CD14-positive monocyte (primary cell): ENCODE results near the gene PCGF1. TPM values are rescaled to one million over a fixed set of nuclear protein-coding genes. Genes with fewer than 3 reads are reported as not detected.
A peak's percentile ranks its signal among the peaks of the same experiment; 100 is the strongest.

Source experiments
- DNase-seq, 3 donors: peaks; one replicate each; pipeline ENCODE4 v3.0.0-alpha.2; 2011 to 2022
- H2AFZ ChIP-seq: 2 replicates; pipeline ENCODE4 v1.6.0; 2012; ENCODE audit warnings: mild to moderate bottlenecking, low read depth, low read length, inconsistent platforms; ENCODE audit not compliant: insufficient read depth, poor library complexity, severe bottlenecking
- H3K27ac ChIP-seq, 2 donors: 1 replicate in 1 of 2; 2 replicates in 1 of 2; pipeline ENCODE4 v1.5.1; 2012 to 2013; ENCODE audit warnings: low read length in 2 of 2, control low read depth in 1 of 2, inconsistent platforms in 1 of 2, low read depth in 1 of 2, mild to moderate bottlenecking in 1 of 2
- H3K27me3 ChIP-seq, 2 donors: one replicate each; pipeline versions ENCODE4 v1.6.0 to v1.6.1; 2011 to 2013; ENCODE audit warnings: low read length in 2 of 2; ENCODE audit not compliant: control insufficient read depth in 2 of 2, insufficient read depth in 2 of 2
- H3K36me3 ChIP-seq, 2 donors: replicated peaks in 1 of 2; 1 replicate in 1 of 2; 2 replicates in 1 of 2; pipeline versions ENCODE4 v1.5.1 to v1.6.1; 2012 to 2013; ENCODE audit warnings: low read length in 2 of 2, control low read depth in 1 of 2, inconsistent platforms in 1 of 2, mild to moderate bottlenecking in 1 of 2; ENCODE audit not compliant: insufficient read depth in 2 of 2, control insufficient read depth in 1 of 2
- H3K4me1 ChIP-seq, 2 donors: 1 replicate in 1 of 2; 2 replicates in 1 of 2; pipeline versions ENCODE4 v1.5.1 to v1.6.1; 2012 to 2013; ENCODE audit warnings: low read length in 2 of 2, control low read depth in 1 of 2, inconsistent platforms in 1 of 2, mild to moderate bottlenecking in 1 of 2, moderate library complexity in 1 of 2; ENCODE audit not compliant: insufficient read depth in 2 of 2, control insufficient read depth in 1 of 2
- H3K4me2 ChIP-seq: replicated peaks from 2 replicates; pipeline ENCODE3; 2012; ENCODE audit warnings: low read length, moderate library complexity, mild to moderate bottlenecking; ENCODE audit not compliant: poor library complexity, severe bottlenecking; ENCODE audit errors: extremely low read depth
- H3K4me3 ChIP-seq, 3 experiments: fragments of 200-600 bp in 1 of 3; sonication (generic) in 1 of 3; replicated peaks in 1 of 3; 1 replicate in 2 of 3; 2 replicates in 1 of 3; pipeline ENCODE4 v1.5.1; 2011 to 2013; ENCODE audit warnings: low read length in 3 of 3, mild to moderate bottlenecking in 3 of 3, control low read depth in 2 of 3, low read depth in 2 of 3, inconsistent platforms in 1 of 3, moderate library complexity in 1 of 3
- H3K79me2 ChIP-seq: 2 replicates; pipeline ENCODE4 v1.6.0; 2012; ENCODE audit warnings: mild to moderate bottlenecking, control low read depth, inconsistent platforms, low read length, moderate library complexity; ENCODE audit not compliant: insufficient read depth
- H3K9ac ChIP-seq: 2 replicates; pipeline ENCODE4 v1.6.0; 2017; ENCODE audit warnings: low read length, mild to moderate bottlenecking; ENCODE audit not compliant: insufficient read depth, poor library complexity, severe bottlenecking
- H3K9me3 ChIP-seq, 2 donors: replicated peaks in 1 of 2; 1 replicate in 1 of 2; 2 replicates in 1 of 2; pipeline versions ENCODE4 v1.5.1 to v1.6.1; 2012 to 2013; ENCODE audit warnings: low read length in 2 of 2, control low read depth in 1 of 2; ENCODE audit not compliant: control insufficient read depth in 1 of 2, insufficient read depth in 1 of 2
- H4K20me1 ChIP-seq: 2 replicates; pipeline ENCODE4 v1.6.0; 2012; ENCODE audit warnings: mild to moderate bottlenecking, low read length, control low read depth, moderate library complexity; ENCODE audit not compliant: insufficient read depth
- H3K27ac Mint-ChIP-seq, 7 donors: one replicate each; pipeline ENCODE4 v1.8.0; 2020; ENCODE audit warnings: mild to moderate bottlenecking in 7 of 7, mixed read lengths in 7 of 7, moderate library complexity in 6 of 7, inconsistent platforms in 2 of 7
- H3K27me3 Mint-ChIP-seq, 3 donors: one replicate each; pipeline ENCODE4 v1.8.0; 2021 to 2022; ENCODE audit warnings: low read depth in 3 of 3, mild to moderate bottlenecking in 3 of 3, mixed read lengths in 3 of 3, moderate library complexity in 3 of 3, inconsistent platforms in 1 of 3
- H3K36me3 Mint-ChIP-seq, 2 donors: one replicate each; pipeline ENCODE4 v1.8.0; 2020; ENCODE audit warnings: mixed read lengths in 2 of 2, inconsistent platforms in 1 of 2, mild to moderate bottlenecking in 1 of 2
- H3K4me1 Mint-ChIP-seq: one replicate; pipeline ENCODE4 v1.8.0; 2020; ENCODE audit warnings: mild to moderate bottlenecking, mixed read lengths
- H3K4me3 Mint-ChIP-seq, 2 donors: one replicate each; pipeline ENCODE4 v1.8.0; 2020; ENCODE audit warnings: mild to moderate bottlenecking in 2 of 2, mixed read lengths in 2 of 2, moderate library complexity in 1 of 2
- H3K9me3 Mint-ChIP-seq, 7 donors: one replicate each; pipeline ENCODE4 v1.8.0; 2020 to 2022; ENCODE audit warnings: mixed read lengths in 7 of 7, mild to moderate bottlenecking in 6 of 7, moderate library complexity in 6 of 7, inconsistent platforms in 2 of 7
- CTCF ChIP-seq: fragments of 200-600 bp; IDR thresholded peaks from one replicate; pipeline ENCODE4 v1.8.0; 2022; ENCODE audit warnings: antibody characterized with exemption, mild to moderate bottlenecking
- WGBS: methylation state at CpG from one replicate; pipeline ENCODE4 v1.1.5; 2013; ENCODE audit warnings: missing lambda C conversion rate; ENCODE audit not compliant: insufficient coverage; 5-methylcytosine and 5-hydroxymethylcytosine counted together
- intact Hi-C, 2 donors: fragments of 100-400 bp; cut with micrococcal nuclease; formaldehyde crosslinking; loops; one replicate each; pipeline versions ENCODE4 v1.15.0 to v1.15.1; 2023
- polyA plus RNA-seq, 3 donors: library from polyadenylated mRNA; depleted of rRNA in 1 of 3; unstranded in 2 of 3; stranded (reverse) in 1 of 3; fragments of 300-500 nt in 2 of 3; fragments of >200 nt in 1 of 3; fragmentation: Illumina TruSeq in 2 of 3; gene quantifications; 1 replicate in 2 of 3; 2 replicates in 1 of 3; pipeline ENCODE4 v1.2.3, GENCODE V29; 2012 to 2021

The PCGF1 gene
- polyA plus RNA-seq, 3 donors: 18.0 to 30.5 (median 20.5) TPM

DNA sequence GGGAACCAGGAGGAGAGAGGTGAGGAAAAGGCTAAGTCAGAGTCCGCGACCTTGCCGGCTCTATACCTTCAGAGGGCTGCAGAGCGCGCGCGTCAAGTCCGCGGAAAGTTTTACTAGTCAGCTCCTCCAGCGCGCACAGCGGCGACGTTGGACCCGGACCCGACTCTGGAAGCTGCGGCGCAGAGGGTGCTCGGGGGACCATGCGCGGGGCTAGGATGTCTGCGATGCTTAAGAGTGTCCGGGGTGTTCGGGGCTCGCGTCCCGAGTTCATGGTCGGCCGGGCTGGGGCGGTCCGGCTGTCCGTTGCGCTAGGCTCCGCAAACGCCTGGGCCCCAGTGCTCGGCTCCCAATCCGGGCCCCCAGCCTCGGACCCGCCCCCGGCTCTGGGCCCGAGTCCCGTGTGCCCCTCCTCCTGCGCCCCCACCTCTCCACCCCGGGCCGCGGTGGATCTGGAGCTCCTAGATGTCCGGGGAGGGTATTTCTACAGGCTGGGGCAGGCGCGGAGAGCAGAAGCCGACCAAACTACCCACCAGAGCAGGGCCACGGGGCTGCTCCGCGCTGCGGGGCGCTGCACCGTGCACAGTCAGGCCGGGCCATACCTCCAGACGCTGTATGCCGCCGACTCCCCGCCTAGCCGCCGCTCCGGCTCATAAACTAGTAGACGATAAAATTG, 8.1 kb downstream of the PCGF1 start, which contains the start of gene LBX2:
Gene LBX2, minus strand, starts transcription at position 337 of the 673 bp plus-strand sequence. Its CDS starts 66 bp downstream, at position 271.
- Histone ChIP-seq H3K9me3 (peaks cover 0 to 20% of the 10 kb centered on the region in 2 donors), H3K4me2 (peak within 1 kb of the TSS; percentile 87), H3K27me3 (peaks cover 51 to 66% of the 10 kb centered on the region in 2 donors), H3K9ac (peak within 1 kb of the TSS; percentile 56), H2AFZ (peak within 1 kb of the TSS; percentile 90), H3K27ac (no peak within 1 kb of the TSS), H3K79me2 (peaks cover 10% of the 10 kb centered on the region), H3K36me3 (peaks cover 0 to 3% of the 10 kb centered on the region in 2 donors), H3K4me3 (peak within 1 kb of the TSS; percentile 29 to 79 (median 35)), H3K4me1 (peaks cover 48 to 53% of the 10 kb centered on the region in 2 donors), H4K20me1 (no peaks in the 10 kb centered on the region)
- peak within 1 kb of the TSS; percentile 76 to 97 for H3K4me3 Mint-ChIP-seq
- no peak for DNase-seq
- no peak for TF ChIP-seq CTCF
- H3K27me3 Mint-ChIP-seq: peaks cover 62 to 81% (median 64%) of the 10 kb centered on the region in 3 donors
- peaks cover 50% of the 10 kb centered on the region for H3K4me1 Mint-ChIP-seq
- H3K27ac Mint-ChIP-seq: peak within 1 kb of the TSS in 2 of 7 donors; percentile 3 to 4
- WGBS: 1% methylated on average over 54 of the region's 65 CpGs
- H3K36me3 Mint-ChIP-seq: peaks cover 35 to 41% of the 10 kb centered on the region in 2 donors
- peaks cover 0 to 27% (median 4%) of the 10 kb centered on the region in 7 donors for H3K9me3 Mint-ChIP-seq
- intact Hi-C loops: no loop called here

DNA sequence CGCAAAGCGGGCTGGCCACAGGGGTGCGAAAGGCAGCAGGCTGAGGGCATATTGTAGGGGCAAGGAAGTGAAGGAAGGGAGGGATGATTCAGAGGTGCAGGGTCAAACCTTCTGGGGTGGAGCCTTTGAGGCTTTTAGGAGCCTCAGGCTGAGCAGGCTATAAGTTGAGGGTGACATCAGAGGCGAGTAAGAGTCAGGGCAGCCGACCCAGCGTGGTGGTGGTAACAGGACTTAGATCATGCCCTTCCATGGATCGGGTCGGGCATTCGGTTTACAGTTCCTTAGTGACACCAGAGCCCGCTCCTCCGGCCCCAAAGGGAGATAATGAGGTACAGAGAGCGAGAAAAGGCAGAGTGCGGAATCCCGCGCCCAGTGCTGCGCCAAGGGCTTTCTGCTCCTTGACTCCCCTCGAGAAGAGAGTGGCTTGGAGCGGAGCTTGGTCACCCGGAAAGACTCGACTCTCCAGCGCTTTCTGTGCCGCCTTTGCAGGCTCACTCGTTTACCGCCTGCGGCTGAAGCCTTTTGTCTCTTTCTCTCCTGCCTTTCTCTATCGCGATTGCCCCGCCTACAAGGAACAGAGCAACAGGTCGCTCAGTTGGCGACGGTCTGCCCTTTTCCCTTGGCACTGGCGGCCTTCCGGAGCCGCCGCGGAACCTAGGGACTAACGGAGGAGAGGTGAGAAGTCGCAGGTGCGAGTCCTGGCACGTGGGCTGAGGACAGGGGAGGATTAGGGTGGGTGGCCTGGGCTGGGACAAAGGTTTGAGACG, 8.8 kb downstream of the PCGF1 start:
- no peak overlapping the region for H3K27ac ChIP-seq
- Mint-ChIP-seq H3K4me3 (peak overlapping the region; percentile 76 to 97), H3K36me3 (peaks cover 37 to 45% of the 10 kb centered on the region in 2 donors), H3K27ac (peak overlapping the region in 1 of 7 donors; percentile 3), H3K4me1 (peaks cover 43% of the 10 kb centered on the region), H3K9me3 (peaks cover 0 to 27% (median 4%) of the 10 kb centered on the region in 7 donors), H3K27me3 (peaks cover 62 to 77% (median 64%) of the 10 kb centered on the region in 3 donors)
- H3K4me2 ChIP-seq: peak overlapping the region; percentile 87
- peaks cover 0 to 20% of the 10 kb centered on the region in 2 donors for H3K9me3 ChIP-seq
- H3K4me3 ChIP-seq: peak overlapping the region; percentile 29 to 79 (median 35)
- 2% methylated on average over 40 of the region's 41 CpGs for WGBS
- peaks cover 41 to 46% of the 10 kb centered on the region in 2 donors for H3K4me1 ChIP-seq
- H3K79me2 ChIP-seq: peaks cover 3% of the 10 kb centered on the region
- peaks cover 51 to 66% of the 10 kb centered on the region in 2 donors for H3K27me3 ChIP-seq
- TF ChIP-seq CTCF: no peak
- H3K36me3 ChIP-seq: peaks cover 5 to 10% of the 10 kb centered on the region in 2 donors
- peak in 2 of 3 donors; percentile 39 to 48 for DNase-seq
- intact Hi-C loops: no loop called here
- H4K20me1 ChIP-seq: no peaks in the 10 kb centered on the region
- H2AFZ ChIP-seq: peak overlapping the region; percentile 90
- H3K9ac ChIP-seq: peak overlapping the region; percentile 56
